HFFc6 (cell line): ENCODE data around the gene NDFIP2. TPM values are rescaled to one million over a fixed set of nuclear protein-coding genes. Genes with fewer than 3 reads are reported as not detected.

Source experiments
- DNase-seq: peaks from one replicate; pipeline ENCODE4 v3.0.0-alpha.2; 2018
- H3K27ac Mint-ChIP-seq: 2 replicates; pipeline ENCODE4 v1.8.0; 2020; ENCODE audit warnings: mild to moderate bottlenecking, mixed read lengths
- H3K27me3 Mint-ChIP-seq: 2 replicates; pipeline ENCODE4 v1.8.0; 2021; ENCODE audit warnings: mild to moderate bottlenecking, moderate library complexity, mixed read lengths; ENCODE audit not compliant: insufficient read depth
- H3K36me3 Mint-ChIP-seq: 2 replicates; pipeline ENCODE4 v1.8.0; 2021; ENCODE audit warnings: low read depth, mixed read lengths
- H3K4me1 Mint-ChIP-seq: 2 replicates; pipeline ENCODE4 v1.8.0; 2020; ENCODE audit warnings: low read depth, mixed read lengths
- H3K4me3 Mint-ChIP-seq: 2 replicates; pipeline ENCODE4 v1.8.0; 2020; ENCODE audit warnings: mild to moderate bottlenecking, moderate library complexity, mixed read lengths
- H3K9me3 Mint-ChIP-seq: 2 replicates; pipeline ENCODE4 v1.8.0; 2020; ENCODE audit warnings: mild to moderate bottlenecking, mixed read lengths
- total RNA-seq, 6 experiments: library from RNA; stranded (reverse); fragmentation: NEBNext Ultra II Directional; extraction: Animal tissue kit (Norgen Biotek cat#: 25700); gene quantifications; 2 replicates in 1 of 6; 3 replicates in 5 of 6; pipeline ENCODE4 v1.2.3, GENCODE V29; 2021
- TF ChIP-seq, protein P1 (sequence below): fragments of 200-600 bp; sonication (generic); IDR thresholded peaks from 2 replicates; pipeline ENCODE4 v1.5.0; 2021; ENCODE audit warnings: antibody characterized with exemption, mild to moderate bottlenecking

The NDFIP2 gene
- total RNA-seq, 6 experiments from 2014 or later: 97.1 to 132 (median 99.7) TPM

DNA sequence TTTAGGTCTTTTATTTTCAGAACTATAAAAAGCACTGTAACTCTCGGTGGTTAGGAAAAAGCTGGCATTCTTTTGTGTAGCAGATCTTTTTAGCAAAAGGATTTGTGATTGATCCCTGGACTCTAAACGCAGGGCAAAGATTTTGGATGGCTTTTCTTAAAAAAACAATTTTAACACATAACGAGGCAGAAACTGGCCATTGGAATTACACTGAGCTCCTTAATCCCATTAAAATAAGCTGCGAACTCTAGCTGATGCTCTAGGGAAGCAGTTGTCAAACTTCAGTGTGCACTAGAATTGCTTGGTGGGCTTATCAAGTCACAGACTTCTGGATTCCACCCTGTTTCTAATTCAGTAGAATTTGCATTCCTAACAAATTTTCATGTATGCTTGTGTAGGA, 33.8 kb upstream of the NDFIP2 start:
- H3K36me3 Mint-ChIP-seq: no peaks in the 10 kb centered on the region
- DNase-seq: no peak
- H3K27ac Mint-ChIP-seq: no peak overlapping the region
- no peaks in the 10 kb centered on the region for H3K9me3 Mint-ChIP-seq
- H3K27me3 Mint-ChIP-seq: no peaks in the 10 kb centered on the region
- TF ChIP-seq, protein P1, sequence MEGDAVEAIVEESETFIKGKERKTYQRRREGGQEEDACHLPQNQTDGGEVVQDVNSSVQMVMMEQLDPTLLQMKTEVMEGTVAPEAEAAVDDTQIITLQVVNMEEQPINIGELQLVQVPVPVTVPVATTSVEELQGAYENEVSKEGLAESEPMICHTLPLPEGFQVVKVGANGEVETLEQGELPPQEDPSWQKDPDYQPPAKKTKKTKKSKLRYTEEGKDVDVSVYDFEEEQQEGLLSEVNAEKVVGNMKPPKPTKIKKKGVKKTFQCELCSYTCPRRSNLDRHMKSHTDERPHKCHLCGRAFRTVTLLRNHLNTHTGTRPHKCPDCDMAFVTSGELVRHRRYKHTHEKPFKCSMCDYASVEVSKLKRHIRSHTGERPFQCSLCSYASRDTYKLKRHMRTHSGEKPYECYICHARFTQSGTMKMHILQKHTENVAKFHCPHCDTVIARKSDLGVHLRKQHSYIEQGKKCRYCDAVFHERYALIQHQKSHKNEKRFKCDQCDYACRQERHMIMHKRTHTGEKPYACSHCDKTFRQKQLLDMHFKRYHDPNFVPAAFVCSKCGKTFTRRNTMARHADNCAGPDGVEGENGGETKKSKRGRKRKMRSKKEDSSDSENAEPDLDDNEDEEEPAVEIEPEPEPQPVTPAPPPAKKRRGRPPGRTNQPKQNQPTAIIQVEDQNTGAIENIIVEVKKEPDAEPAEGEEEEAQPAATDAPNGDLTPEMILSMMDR: no peak
- H3K4me3 Mint-ChIP-seq: no peak overlapping the region
- peaks cover 40% of the 10 kb centered on the region for H3K4me1 Mint-ChIP-seq

DNA sequence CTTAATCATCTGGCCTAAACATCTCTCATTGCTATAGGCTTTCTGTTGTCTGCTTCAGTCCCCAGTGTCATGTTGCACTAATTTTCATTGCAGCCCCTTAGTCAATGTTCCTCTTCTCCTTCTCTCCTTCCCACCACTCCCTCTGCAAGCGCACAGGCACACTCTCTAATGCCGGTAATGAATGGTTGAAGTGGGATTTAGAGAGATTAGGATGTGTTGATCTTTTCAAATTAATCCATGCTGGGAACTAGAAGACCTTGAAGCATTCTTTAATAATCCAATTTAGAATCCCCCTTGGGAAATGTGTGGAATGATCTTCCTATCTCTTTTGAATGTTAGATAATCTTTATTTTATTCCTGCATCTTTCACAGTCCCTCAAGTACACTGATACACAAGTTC, 33.2 kb upstream of the NDFIP2 start:
- DNase-seq: no peak
- H3K27me3 Mint-ChIP-seq: no peaks in the 10 kb centered on the region
- TF ChIP-seq, protein P1: no peak
- peaks cover 40% of the 10 kb centered on the region for H3K4me1 Mint-ChIP-seq
- H3K36me3 Mint-ChIP-seq: no peaks in the 10 kb centered on the region
- no peaks in the 10 kb centered on the region for H3K9me3 Mint-ChIP-seq
- no peak overlapping the region for H3K4me3 Mint-ChIP-seq
- H3K27ac Mint-ChIP-seq: no peak overlapping the region

DNA sequence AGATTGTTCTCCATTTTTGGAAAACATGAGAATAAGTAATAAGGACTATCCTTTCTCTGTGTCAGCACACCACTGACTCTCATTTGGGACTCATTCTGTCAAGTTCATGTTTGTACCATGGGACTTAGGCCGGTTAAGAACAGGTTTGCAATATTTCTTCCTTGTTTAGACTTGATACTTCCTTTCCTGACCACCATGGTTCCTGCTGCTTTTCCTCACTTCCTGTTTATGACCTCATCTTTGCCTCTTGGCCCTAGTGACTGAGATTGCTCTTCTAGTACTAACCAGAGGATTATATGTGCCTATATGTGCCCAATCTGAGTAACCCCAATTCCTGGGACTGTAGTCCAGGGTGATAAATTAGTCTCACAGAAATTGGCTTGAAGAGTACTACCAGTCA, 32.5 kb upstream of the NDFIP2 start:
- no peak for DNase-seq
- H3K4me3 Mint-ChIP-seq: no peak overlapping the region
- H3K36me3 Mint-ChIP-seq: no peaks in the 10 kb centered on the region
- TF ChIP-seq, protein P1: no peak
- H3K27me3 Mint-ChIP-seq: no peaks in the 10 kb centered on the region
- H3K27ac Mint-ChIP-seq: no peak overlapping the region
- no peaks in the 10 kb centered on the region for H3K9me3 Mint-ChIP-seq
- peaks cover 43% of the 10 kb centered on the region for H3K4me1 Mint-ChIP-seq

DNA sequence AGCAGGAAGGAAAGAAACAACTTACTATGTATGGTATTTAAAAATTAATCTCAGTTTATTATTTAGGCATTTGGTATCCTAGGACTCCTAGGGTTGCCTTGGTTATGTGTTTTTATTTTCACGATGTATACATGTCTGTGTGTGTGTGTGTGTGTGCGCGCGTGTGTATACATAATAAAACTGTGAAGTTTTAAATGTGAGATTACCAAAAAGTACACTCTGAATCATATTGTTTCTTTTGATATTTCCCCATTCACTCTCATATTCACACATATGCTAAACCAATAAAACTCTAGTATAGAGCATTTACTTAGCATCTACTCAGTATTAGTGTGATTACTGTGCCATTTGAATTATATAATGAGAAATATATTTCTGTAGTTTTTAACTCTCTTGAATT, 30.8 kb upstream of the NDFIP2 start:
- no peaks in the 10 kb centered on the region; the same call in 1 of the 2 replicates for H3K27me3 Mint-ChIP-seq
- no peaks in the 10 kb centered on the region for H3K36me3 Mint-ChIP-seq
- DNase-seq: no peak
- H3K9me3 Mint-ChIP-seq: no peaks in the 10 kb centered on the region
- peaks cover 56% of the 10 kb centered on the region for H3K4me1 Mint-ChIP-seq
- no peak overlapping the region for H3K27ac Mint-ChIP-seq
- H3K4me3 Mint-ChIP-seq: no peak overlapping the region
- TF ChIP-seq, protein P1: no peak

DNA sequence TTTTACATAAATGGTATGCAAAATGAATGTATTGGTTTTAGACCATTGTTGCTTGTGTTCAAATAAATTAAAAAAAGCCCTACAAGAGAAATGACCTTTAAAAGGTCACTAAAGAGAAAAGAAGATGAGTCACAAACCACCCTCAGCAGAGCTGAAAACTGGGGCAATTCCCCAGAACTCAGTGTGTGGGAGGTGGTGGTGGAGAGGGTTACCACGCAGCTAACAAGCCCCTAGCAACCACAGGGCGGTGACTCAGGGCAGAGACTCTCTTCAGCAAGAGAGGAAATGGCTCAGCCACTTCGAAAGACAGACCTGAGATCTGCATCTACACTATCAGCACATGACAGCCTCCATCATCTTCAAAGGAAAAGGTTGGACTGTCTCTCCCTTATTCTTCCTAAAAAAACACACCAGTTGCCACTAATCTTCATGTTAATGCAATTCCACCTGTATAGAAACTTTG, 29.4 kb upstream of the NDFIP2 start:
- no peaks in the 10 kb centered on the region; the same call in 1 of the 2 replicates for H3K27me3 Mint-ChIP-seq
- H3K4me3 Mint-ChIP-seq: peak overlapping the region; percentile 77
- peak overlapping the region; percentile 96 for H3K27ac Mint-ChIP-seq
- TF ChIP-seq, protein P1: no peak
- H3K9me3 Mint-ChIP-seq: no peaks in the 10 kb centered on the region
- peak; percentile 93 for DNase-seq
- no peaks in the 10 kb centered on the region for H3K36me3 Mint-ChIP-seq
- peaks cover 64% of the 10 kb centered on the region for H3K4me1 Mint-ChIP-seq
